ENCODE measurements around the gene MRPS27. TPM values are rescaled to one million over a fixed set of nuclear protein-coding genes. Genes with fewer than 3 reads are reported as not detected.

Gene MRPS27
- total and polyA plus RNA-seq, 8 donors = 9.4 to 28.0 (median 20.6) TPM

GRCh38 chr5:72288924-72289323, 31.1 kb downstream of the MRPS27 start:
- peak in 2 of 4 donors; percentile 43 to 63 for ATAC-seq
- no peak for TF ChIP-seq CTCF (IDR thresholded peaks at IDR 0.05)
- intact Hi-C loops (cut with DNase I) = no loop called here
- WGBS, 2 donors = 90 to 100% methylated on average over 2 of the region's 2 CpGs
- Histone ChIP-seq H3K36me3 (no peaks in the 10 kb centered on the region), H3K9me3 (no peaks in the 10 kb centered on the region), H3K27ac (no peak overlapping the region), H3K4me1 (no peaks in the 10 kb centered on the region), H3K4me3 (no peak overlapping the region), H3K27me3 (no peaks in the 10 kb centered on the region)
- no peak for DNase-seq
- FAIRE-seq = no peak

GRCh38 chr5:72286798-72287197, 33.2 kb downstream of the MRPS27 start:
- no peak overlapping the region for H3K27ac ChIP-seq
- no peak for DNase-seq
- H3K4me3 ChIP-seq = no peak overlapping the region
- no peaks in the 10 kb centered on the region for H3K36me3 ChIP-seq
- ATAC-seq = no peak
- no peak for TF ChIP-seq CTCF (IDR thresholded peaks at IDR 0.05)
- no peaks in the 10 kb centered on the region for H3K9me3 ChIP-seq
- intact Hi-C loops (cut with DNase I) = no loop called here
- WGBS, 2 donors = 98 to 99% methylated on average over 5 of the region's 5 CpGs
- no peak for FAIRE-seq
- H3K27me3 ChIP-seq = no peaks in the 10 kb centered on the region
- H3K4me1 ChIP-seq = peaks cover 0 to 18% (median 12%) of the 10 kb centered on the region in 3 donors

GRCh38 chr5:72285424-72285821, 34.6 kb downstream of the MRPS27 start:
- Histone ChIP-seq H3K4me3 (no peak overlapping the region), H3K36me3 (no peaks in the 10 kb centered on the region), H3K9me3 (no peaks in the 10 kb centered on the region), H3K4me1 (peaks cover 0 to 19% (median 12%) of the 10 kb centered on the region in 3 donors), H3K27ac (peak overlapping the region in 1 of 4 donors; percentile 22), H3K27me3 (no peaks in the 10 kb centered on the region)
- no peak for FAIRE-seq
- no peak for TF ChIP-seq CTCF (IDR thresholded peaks at IDR 0.05)
- no peak for ATAC-seq
- intact Hi-C loops (cut with DNase I) = no loop called here
- no peak for DNase-seq
- 86 to 87% methylated on average over 3 of the region's 3 CpGs for WGBS, 2 donors

- no peaks in the 10 kb centered on the region for H3K9me3 ChIP-seq
- H3K36me3 ChIP-seq = no peaks in the 10 kb centered on the region
- FAIRE-seq (no peak), ATAC-seq (peak in 2 of 4 donors; percentile 40 to 63), DNase-seq (no peak)
- TF ChIP-seq CTCF (IDR thresholded peaks at IDR 0.05) = no peak
- peak overlapping the region in 1 of 4 donors; percentile 22 for H3K27ac ChIP-seq
- intact Hi-C loops (cut with DNase I) = no loop called here
- WGBS, 2 donors = 58 to 59% methylated on average over 3 of the region's 3 CpGs
- peaks cover 0 to 19% (median 12%) of the 10 kb centered on the region in 3 donors for H3K4me1 ChIP-seq
- no peak overlapping the region for H3K4me3 ChIP-seq
- no peaks in the 10 kb centered on the region for H3K27me3 ChIP-seq
Measured at GRCh38 chr5:72284559-72285423, 35.2 kb downstream of the MRPS27 start.

GRCh38 chr5:72283358-72283757, 36.7 kb downstream of the MRPS27 start:
- no peaks in the 10 kb centered on the region for H3K27me3 ChIP-seq
- H3K9me3 ChIP-seq = no peaks in the 10 kb centered on the region
- FAIRE-seq = no peak
- WGBS, 2 donors = 55 to 68% methylated on average over 2 of the region's 2 CpGs
- no peak overlapping the region for H3K4me3 ChIP-seq
- no peaks in the 10 kb centered on the region for H3K36me3 ChIP-seq
- peak; percentile 22 to 48 (median 42) for ATAC-seq
- H3K4me1 ChIP-seq = peaks cover 0 to 19% (median 12%) of the 10 kb centered on the region in 3 donors
- TF ChIP-seq CTCF (IDR thresholded peaks at IDR 0.05) = no peak
- no peak overlapping the region for H3K27ac ChIP-seq
- intact Hi-C loops (cut with DNase I) = no loop called here
- peak in 1 of 6 donors; percentile 45 for DNase-seq
